ENCODE measurements around the gene MOCS3. TPM values are rescaled to one million over a fixed set of nuclear protein-coding genes. Genes with fewer than 3 reads are reported as not detected.

The MOCS3 gene
- total and polyA plus RNA-seq, 3 donors from 2014 or later: 6.5 to 9.3 (median 7.4) TPM

- intact Hi-C loops (cut with DNase I; ENCODE audit: low total_unique reads): loop anchor here (10.0 kb wide), 1 partner anchor 132 kb away; the partner anchor contains the start of gene BCAS4
Observed at GRCh38 chr20:50926530-50926929, 32.1 kb upstream of the MOCS3 start.

GRCh38 chr20:50928469-50928868, 30.1 kb upstream of the MOCS3 start:
- peak overlapping the region in 1 of 2 donors; percentile 86 for H3K4me3 ChIP-seq
- peaks cover 19% of the 10 kb centered on the region for H3K4me1 ChIP-seq
- H3K36me3 ChIP-seq (ENCODE audit: low read depth, missing control alignments): no peaks in the 10 kb centered on the region
- no peaks in the 10 kb centered on the region for H3K27me3 ChIP-seq
- TF ChIP-seq POLR2A (IDR thresholded peaks at IDR 0.05) (no peak), CTCF (IDR thresholded peaks at IDR 0.05) (peak in 1 of 3 experiments; percentile 24)
- intact Hi-C loops (cut with DNase I; ENCODE audit: low total_unique reads): loop anchor here (10.0 kb wide), 1 partner anchor 134 kb away; the partner anchor contains the start of gene BCAS4
- no peak for DNase-seq
- H3K9me3 ChIP-seq: no peaks in the 10 kb centered on the region
- WGBS, 2 donors: 34 to 51% methylated on average over 5 of the region's 5 CpGs
- H3K27ac ChIP-seq: peak overlapping the region; percentile 1 to 31

More at GRCh38 chr20:50926530-50926929, 32.1 kb upstream of the MOCS3 start:
- TF ChIP-seq CTCF (IDR thresholded peaks at IDR 0.05) (no peak), POLR2A (IDR thresholded peaks at IDR 0.05) (no peak)
- no peaks in the 10 kb centered on the region for H3K27me3 ChIP-seq
- WGBS, 2 donors: 26 to 39% methylated on average over 1 of the region's 1 CpG
- H3K36me3 ChIP-seq (ENCODE audit: low read depth, missing control alignments): no peaks in the 10 kb centered on the region
- DNase-seq: no peak
- no peak overlapping the region for H3K27ac ChIP-seq
- H3K9me3 ChIP-seq: no peaks in the 10 kb centered on the region
- no peak overlapping the region for H3K4me3 ChIP-seq
- peaks cover 26% of the 10 kb centered on the region for H3K4me1 ChIP-seq

GRCh38 chr20:50929299-50930138, 29.1 kb upstream of the MOCS3 start:
- intact Hi-C loops (cut with DNase I; ENCODE audit: low total_unique reads): loop anchor here (10.0 kb wide), 1 partner anchor 135 kb away; the partner anchor contains the start of gene BCAS4
- peak; percentile 97 for DNase-seq

GRCh38 chr20:50930139-50930975, 28.3 kb upstream of the MOCS3 start:
- H3K27ac ChIP-seq: peak overlapping the region; percentile 84 to 97
- H3K9me3 ChIP-seq: no peaks in the 10 kb centered on the region
- TF ChIP-seq CTCF (IDR thresholded peaks at IDR 0.05) (no peak), POLR2A (IDR thresholded peaks at IDR 0.05) (no peak)
- intact Hi-C loops (cut with DNase I; ENCODE audit: low total_unique reads): no loop called here
- no peak for DNase-seq
- no peaks in the 10 kb centered on the region for H3K27me3 ChIP-seq
- WGBS, 2 donors: 0% methylated on average over 5 to 48 of the region's 79 CpGs
- H3K4me3 ChIP-seq: peak overlapping the region; percentile 83 to 86
- no peaks in the 10 kb centered on the region for H3K36me3 ChIP-seq (ENCODE audit: low read depth, missing control alignments)
- H3K4me1 ChIP-seq: peaks cover 17% of the 10 kb centered on the region

More at GRCh38 chr20:50929299-50930138, 29.1 kb upstream of the MOCS3 start:
- peak overlapping the region; percentile 83 to 86 for H3K4me3 ChIP-seq
- no peaks in the 10 kb centered on the region for H3K9me3 ChIP-seq
- peaks cover 19% of the 10 kb centered on the region for H3K4me1 ChIP-seq
- peak overlapping the region; percentile 84 to 97 for H3K27ac ChIP-seq
- H3K27me3 ChIP-seq: no peaks in the 10 kb centered on the region
- no peak for TF ChIP-seq POLR2A (IDR thresholded peaks at IDR 0.05)
- TF ChIP-seq CTCF (IDR thresholded peaks at IDR 0.05): peak; percentile 82 to 92 (median 90)
- 7 to 8% methylated on average over 13 of the region's 13 CpGs for whole genome bisulfite sequencing, 2 donors
- no peaks in the 10 kb centered on the region for H3K36me3 ChIP-seq (ENCODE audit: low read depth, missing control alignments)

Data from testis (tissue), 3 donors.